NOMO-1 treated with dmso at 0.1 percent for 144 hours (cell line): ENCODE measurements around the gene IL11RA.

Experiments used
- DNase-seq: peaks from one replicate; lab custom pipeline; 2025; ENCODE audit not compliant: unreplicated experiment; lab: John Stamatoyannopoulos, UW

The IL11RA gene

GRCh38 chr9:34652602-34653000 is 616 bp downstream of the IL11RA start:
- no peak for DNase-seq

GRCh38 chr9:34653151-34654072 is 1.4 kb downstream of the IL11RA start:
- DNase-seq = no peak

GRCh38 chr9:34654323-34655051 is 2.5 kb downstream of the IL11RA start:
- no peak for DNase-seq

- DNase-seq = no peak
Measured at GRCh38 chr9:34655394-34655793, 3.4 kb downstream of the IL11RA start.

GRCh38 chr9:34656992-34657391 is 5.0 kb downstream of the IL11RA start:
- DNase-seq = no peak

- no peak for DNase-seq
Measured at GRCh38 chr9:34658461-34658860, 6.5 kb downstream of the IL11RA start.

- no peak for DNase-seq
Measured at GRCh38 chr9:34659592-34660253, 7.7 kb downstream of the IL11RA start.

- no peak for DNase-seq
Measured at GRCh38 chr9:34662526-34663302, 10.7 kb downstream of the IL11RA start, which contains the start of gene CCL27. TSS of gene CCL27 (minus strand) at chr9:34662657. CDS start at chr9:34662633, 24 bp downstream.

- no peak for DNase-seq
Measured at GRCh38 chr9:34663303-34663605, 11.3 kb downstream of the IL11RA start.

- peak; percentile 80 for DNase-seq
Measured at GRCh38 chr9:34664281-34665066, 12.5 kb downstream of the IL11RA start.

- DNase-seq = no peak
Measured at GRCh38 chr9:34665067-34665380, 13.0 kb downstream of the IL11RA start.

- peak; percentile 94 for DNase-seq
Measured at GRCh38 chr9:34665381-34666250, 13.6 kb downstream of the IL11RA start.

- DNase-seq = no peak
Measured at GRCh38 chr9:34669809-34670562, 18.0 kb downstream of the IL11RA start.

GRCh38 chr9:34671307-34671706 is 19.3 kb downstream of the IL11RA start:
- DNase-seq = no peak

GRCh38 chr9:34674440-34674839 is 22.5 kb downstream of the IL11RA start:
- DNase-seq = no peak

- DNase-seq = peak; percentile 51
Measured at GRCh38 chr9:34675048-34675714, 23.2 kb downstream of the IL11RA start.

GRCh38 chr9:34675869-34676268 is 23.9 kb downstream of the IL11RA start:
- no peak for DNase-seq

- no peak for DNase-seq
Measured at GRCh38 chr9:34684145-34684544, 32.2 kb downstream of the IL11RA start.
